ENCODE results near the gene AATK. TPM values are rescaled to one million over a fixed set of nuclear protein-coding genes. Genes with fewer than 3 reads are reported as not detected.

AATK gene
- total RNA-seq, 1 experiment from 2014 or later = not detected

GRCh38 chr17:81176666-81177065 lies 10.6 kb upstream of the AATK start:
- peaks cover 12% of the 10 kb centered on the region for H3K27me3 Mint-ChIP-seq (ENCODE audit: unreplicated experiment)
- CTCF ChIA-PET = interaction anchor here (0.6 to 0.7 kb wide), 2 partner anchors 24 to 68 kb away, joined by 3 to 5 read pairs; no protein-coding TSS in a partner anchor
- no TSS peak for BruUV-seq (replicated peaks)
- intact Hi-C loops (cut with micrococcal nuclease; ENCODE audit: unreplicated experiment) = no loop called here
- no peaks in the 10 kb centered on the region for H3K9me3 Mint-ChIP-seq (ENCODE audit: low read depth, unreplicated experiment)
- H3K4me3 Mint-ChIP-seq (ENCODE audit: low read depth, unreplicated experiment) = no peak overlapping the region
- TF ChIP-seq CTCF (IDR thresholded peaks at IDR 0.05; ENCODE audit: unreplicated experiment) = no peak
- no peaks in the 10 kb centered on the region for H3K36me3 Mint-ChIP-seq (ENCODE audit: insufficient read depth, unreplicated experiment)
- DNase-seq = no peak
- no peaks in the 10 kb centered on the region for H3K4me1 Mint-ChIP-seq (ENCODE audit: low read depth, unreplicated experiment)
- H3K27ac Mint-ChIP-seq (ENCODE audit: unreplicated experiment) = no peak overlapping the region

DNA sequence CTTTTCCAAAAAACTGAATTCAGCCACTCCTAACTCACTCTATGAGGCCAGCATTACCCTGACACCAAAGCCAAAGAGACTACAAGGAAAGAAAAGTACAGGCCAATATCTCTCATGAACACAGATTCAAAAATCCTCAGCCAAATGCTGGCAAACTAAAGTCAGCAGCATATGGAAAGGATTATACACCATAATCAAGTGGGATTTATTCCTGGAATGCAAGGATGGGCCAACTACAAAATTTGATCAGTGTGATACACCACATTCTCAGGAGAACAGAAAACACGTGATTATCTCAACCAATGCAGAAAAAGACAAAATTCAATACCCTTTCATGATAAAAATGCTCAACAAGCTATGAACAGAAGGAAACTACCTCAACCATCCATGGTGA lies 7.7 kb upstream of the AATK start:
- no peak for TF ChIP-seq CTCF (IDR thresholded peaks at IDR 0.05; ENCODE audit: unreplicated experiment)
- CTCF ChIA-PET = interaction anchor here (0.6 kb wide), 1 partner anchor 678 kb away, joined by 4 read pairs; no protein-coding TSS in a partner anchor
- Mint-ChIP-seq H3K27me3 (ENCODE audit: unreplicated experiment) (peaks cover 12% of the 10 kb centered on the region), H3K4me3 (ENCODE audit: low read depth, unreplicated experiment) (no peak overlapping the region), H3K9me3 (ENCODE audit: low read depth, unreplicated experiment) (no peaks in the 10 kb centered on the region), H3K27ac (ENCODE audit: unreplicated experiment) (no peak overlapping the region), H3K36me3 (ENCODE audit: insufficient read depth, unreplicated experiment) (no peaks in the 10 kb centered on the region), H3K4me1 (ENCODE audit: low read depth, unreplicated experiment) (no peaks in the 10 kb centered on the region)
- intact Hi-C loops (cut with micrococcal nuclease; ENCODE audit: unreplicated experiment) = no loop called here
- BruUV-seq (replicated peaks) = no TSS peak
- DNase-seq = no peak

GRCh38 chr17:81173052-81173761 lies 7.2 kb upstream of the AATK start:
- no peaks in the 10 kb centered on the region for H3K9me3 Mint-ChIP-seq (ENCODE audit: low read depth, unreplicated experiment)
- no peak for TF ChIP-seq CTCF (IDR thresholded peaks at IDR 0.05; ENCODE audit: unreplicated experiment)
- no peak overlapping the region for H3K4me3 Mint-ChIP-seq (ENCODE audit: low read depth, unreplicated experiment)
- H3K27ac Mint-ChIP-seq (ENCODE audit: unreplicated experiment) = no peak overlapping the region
- BruUV-seq (replicated peaks) = no TSS peak
- no peaks in the 10 kb centered on the region for H3K4me1 Mint-ChIP-seq (ENCODE audit: low read depth, unreplicated experiment)
- CTCF ChIA-PET = interaction anchor here (0.6 kb wide), 1 partner anchor 677 kb away, joined by 4 read pairs; no protein-coding TSS in a partner anchor
- H3K36me3 Mint-ChIP-seq (ENCODE audit: insufficient read depth, unreplicated experiment) = no peaks in the 10 kb centered on the region
- H3K27me3 Mint-ChIP-seq (ENCODE audit: unreplicated experiment) = peaks cover 12% of the 10 kb centered on the region
- no peak for DNase-seq
- intact Hi-C loops (cut with micrococcal nuclease; ENCODE audit: unreplicated experiment) = no loop called here

DNA sequence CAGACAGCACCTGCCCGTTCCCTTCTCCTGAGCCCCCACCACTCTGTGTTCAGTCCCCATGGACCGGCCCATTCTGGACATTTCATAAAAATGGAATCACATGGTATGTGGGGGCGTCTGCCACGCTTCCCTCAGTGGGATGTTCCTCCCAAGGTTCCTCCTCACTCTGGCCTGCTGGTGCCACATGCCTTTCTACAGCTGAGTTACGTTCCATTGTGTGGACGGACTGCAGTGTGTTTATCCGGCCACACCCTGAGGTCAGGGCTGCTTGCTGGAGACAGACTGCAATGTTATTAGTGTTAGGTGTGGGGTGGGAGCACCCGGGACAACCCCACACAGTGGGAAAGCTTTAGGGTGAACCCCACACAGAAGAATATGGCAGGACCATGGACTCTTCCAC lies 5.9 kb upstream of the AATK start:
- H3K27ac Mint-ChIP-seq (ENCODE audit: unreplicated experiment) = no peak overlapping the region
- no peak for TF ChIP-seq CTCF (IDR thresholded peaks at IDR 0.05; ENCODE audit: unreplicated experiment)
- CTCF ChIA-PET = no interaction called here

More for the DNA sequence above, 5.9 kb upstream of the AATK start:
- Mint-ChIP-seq H3K4me1 (ENCODE audit: low read depth, unreplicated experiment) (no peaks in the 10 kb centered on the region), H3K36me3 (ENCODE audit: insufficient read depth, unreplicated experiment) (no peaks in the 10 kb centered on the region), H3K27me3 (ENCODE audit: unreplicated experiment) (peaks cover 12% of the 10 kb centered on the region), H3K4me3 (ENCODE audit: low read depth, unreplicated experiment) (no peak overlapping the region), H3K9me3 (ENCODE audit: low read depth, unreplicated experiment) (no peaks in the 10 kb centered on the region)
- DNase-seq = no peak
- intact Hi-C loops (cut with micrococcal nuclease; ENCODE audit: unreplicated experiment) = no loop called here
- no TSS peak for BruUV-seq (replicated peaks)
